Mesenchymal stem cell (in vitro differentiated cells and primary cell): ENCODE data around the gene ATP5MG.
A peak's percentile ranks its signal among the peaks of the same experiment; 100 is the strongest.
"Not testable (repeated sequence)": the region's sequence is repeated elsewhere in the genome, so short reads cannot be mapped to it uniquely, and the experiment has no call there.

ENCODE experiments used
- DNase-seq: peaks from one replicate; pipeline ENCODE4 v3.0.0-alpha.2; 2013
- H2AFZ ChIP-seq: one replicate; pipeline ENCODE4 v1.6.1; 2013; ENCODE audit warnings: low read depth, mild to moderate bottlenecking, control low read depth, inconsistent platforms, low read length, moderate library complexity
- H2AK5ac ChIP-seq: 2 replicates; pipeline ENCODE4 v1.6.1; 2013; ENCODE audit warnings: low read length, moderate library complexity, mild to moderate bottlenecking, inconsistent platforms; ENCODE audit not compliant: severe bottlenecking
- H2BK120ac ChIP-seq: one replicate; pipeline ENCODE4 v1.6.1; 2013; ENCODE audit warnings: low read depth, mild to moderate bottlenecking, inconsistent platforms, low read length, moderate library complexity
- H2BK12ac ChIP-seq, 2 experiments: one replicate each; pipeline ENCODE4 v1.6.1; 2013; ENCODE audit warnings: inconsistent platforms in 2 of 2, low read length in 2 of 2, mild to moderate bottlenecking in 2 of 2, moderate library complexity in 2 of 2, control low read depth in 1 of 2
- H2BK15ac ChIP-seq: one replicate; pipeline ENCODE4 v1.6.1; 2013; ENCODE audit warnings: mild to moderate bottlenecking, low read depth, inconsistent platforms; ENCODE audit not compliant: poor library complexity, severe bottlenecking
- H2BK5ac ChIP-seq: 2 replicates; pipeline ENCODE4 v1.6.1; 2013; ENCODE audit warnings: low read depth, mild to moderate bottlenecking, low read length, control low read depth, inconsistent platforms; ENCODE audit not compliant: poor library complexity, severe bottlenecking
- H3K14ac ChIP-seq, 2 experiments: one replicate each; pipeline ENCODE4 v1.6.1; 2013; ENCODE audit warnings: inconsistent platforms in 2 of 2, low read length in 2 of 2, control low read depth in 1 of 2, mild to moderate bottlenecking in 1 of 2, moderate library complexity in 1 of 2
- H3K18ac ChIP-seq, 2 experiments: one replicate each; pipeline ENCODE4 v1.6.1; 2013; ENCODE audit warnings: inconsistent platforms in 2 of 2, low read length in 2 of 2, control low read depth in 1 of 2, low read depth in 1 of 2, mild to moderate bottlenecking in 1 of 2
- H3K23ac ChIP-seq, 2 experiments: one replicate each; pipeline ENCODE4 v1.6.1; 2013; ENCODE audit warnings: inconsistent platforms in 2 of 2, low read length in 2 of 2, mild to moderate bottlenecking in 2 of 2, moderate library complexity in 2 of 2, control low read depth in 1 of 2
- H3K27ac ChIP-seq: 2 replicates; pipeline ENCODE4 v1.5.1; 2013; ENCODE audit warnings: mild to moderate bottlenecking, moderate library complexity, low read length, control low read depth, inconsistent platforms; ENCODE audit not compliant: poor library complexity, severe bottlenecking
- H3K27me3 ChIP-seq, 2 experiments: 2 replicates each; pipeline versions ENCODE4 v1.6.1 to v1.7.0; 2013; ENCODE audit warnings: low read length in 2 of 2, mild to moderate bottlenecking in 2 of 2, moderate library complexity in 2 of 2, control low read depth in 1 of 2, inconsistent platforms in 1 of 2; ENCODE audit not compliant: control insufficient read depth in 1 of 2, insufficient read depth in 1 of 2
- H3K36me3 ChIP-seq, 2 experiments: 2 replicates each; pipeline versions ENCODE4 v1.6.1 to v1.7.0; 2013; ENCODE audit warnings: low read length in 2 of 2, control low read depth in 1 of 2, inconsistent platforms in 1 of 2, low read depth in 1 of 2, mild to moderate bottlenecking in 1 of 2; ENCODE audit not compliant: insufficient read depth in 2 of 2, control insufficient read depth in 1 of 2
- H3K4ac ChIP-seq, 2 experiments: one replicate each; pipeline ENCODE4 v1.6.1; 2013; ENCODE audit warnings: inconsistent platforms in 2 of 2, low read length in 2 of 2, mild to moderate bottlenecking in 2 of 2, moderate library complexity in 2 of 2, control low read depth in 1 of 2, low read depth in 1 of 2
- H3K4me1 ChIP-seq: 2 replicates; pipeline ENCODE4 v1.6.1; 2013; ENCODE audit warnings: low read depth, low read length, control low read depth; ENCODE audit not compliant: control insufficient read depth, insufficient read depth
- H3K4me2 ChIP-seq: 2 replicates; pipeline ENCODE4 v1.6.1; 2013; ENCODE audit warnings: low read length, mild to moderate bottlenecking, inconsistent platforms; ENCODE audit not compliant: poor library complexity, severe bottlenecking
- H3K4me3 ChIP-seq, 2 experiments: 2 replicates each; pipeline versions ENCODE4 v1.5.1 to v1.7.0; 2013; ENCODE audit warnings: low read length in 2 of 2, mild to moderate bottlenecking in 2 of 2, control low read depth in 1 of 2, low read depth in 1 of 2; ENCODE audit not compliant: insufficient read depth in 1 of 2
- H3K79me1 ChIP-seq: replicated peaks from 2 replicates; pipeline ENCODE4 v1.6.1; 2013; ENCODE audit warnings: mild to moderate bottlenecking, control low read depth, low read length, inconsistent platforms; ENCODE audit not compliant: poor library complexity, severe bottlenecking
- H3K9ac ChIP-seq: 2 replicates; pipeline ENCODE4 v1.7.0; 2013; ENCODE audit warnings: mild to moderate bottlenecking, low read length, moderate library complexity
- H3K9me3 ChIP-seq: 2 replicates; pipeline ENCODE4 v1.7.0; 2013; ENCODE audit warnings: mild to moderate bottlenecking, low read length; ENCODE audit not compliant: control insufficient read depth
- H4K8ac ChIP-seq: one replicate; pipeline ENCODE4 v1.6.1; 2013; ENCODE audit warnings: inconsistent platforms, mild to moderate bottlenecking, low read length, moderate library complexity
- H4K91ac ChIP-seq: one replicate; pipeline ENCODE4 v1.6.1; 2013; ENCODE audit warnings: mild to moderate bottlenecking, low read length, inconsistent platforms
- WGBS: methylation state at CpG from one replicate; pipeline ENCODE4 v1.1.7; 2013; ENCODE audit warnings: mixed read lengths; 5-methylcytosine and 5-hydroxymethylcytosine counted together

ATP5MG gene

GRCh38 chr11:118412921-118413320, 11.5 kb downstream of the ATP5MG start:
- Histone ChIP-seq H3K79me1 (peaks cover 4% of the 10 kb centered on the region), H3K36me3 (peaks cover under 1 to 30% of the 10 kb centered on the region in 2 experiments), H3K27me3 (no peaks in the 10 kb centered on the region), H3K4me2 (no peak overlapping the region), H4K8ac (no peak overlapping the region), H3K9ac (no peak overlapping the region), H2AFZ (no peak overlapping the region), H3K4ac (no peak overlapping the region), H2BK15ac (no peak overlapping the region), H3K27ac (no peak overlapping the region), H2BK120ac (no peak overlapping the region), H3K4me1 (peaks cover 2% of the 10 kb centered on the region), H2BK12ac (no peak overlapping the region), H3K4me3 (no peak overlapping the region), H3K23ac (no peak overlapping the region), H3K18ac (no peak overlapping the region), H4K91ac (no peak overlapping the region), H3K14ac (no peak overlapping the region), H3K9me3 (no peaks in the 10 kb centered on the region), H2BK5ac (no peak overlapping the region), H2AK5ac (no peak overlapping the region)
- WGBS = 44% methylated on average over 1 of the region's 1 CpG
- no peak for DNase-seq

GRCh38 chr11:118415062-118415738, 13.8 kb downstream of the ATP5MG start:
- Histone ChIP-seq H3K18ac (no peak overlapping the region), H3K9me3 (no peaks in the 10 kb centered on the region), H2BK120ac (no peak overlapping the region), H2BK5ac (no peak overlapping the region), H3K27me3 (no peaks in the 10 kb centered on the region), H2AFZ (no peak overlapping the region), H3K14ac (no peak overlapping the region), H2BK12ac (no peak overlapping the region), H3K9ac (peak overlapping the region; percentile 65), H3K23ac (no peak overlapping the region), H3K4me1 (peaks cover 8% of the 10 kb centered on the region), H4K8ac (no peak overlapping the region), H2AK5ac (no peak overlapping the region), H3K4me3 (no peak overlapping the region), H3K4me2 (no peak overlapping the region), H3K27ac (peak overlapping the region; percentile 57), H3K79me1 (peaks cover 7% of the 10 kb centered on the region), H3K4ac (no peak overlapping the region), H3K36me3 (peaks cover 0 to 10% of the 10 kb centered on the region in 2 experiments), H2BK15ac (no peak overlapping the region), H4K91ac (no peak overlapping the region)
- WGBS = 74% methylated on average over 8 of the region's 8 CpGs
- peak; percentile 12 for DNase-seq

DNA sequence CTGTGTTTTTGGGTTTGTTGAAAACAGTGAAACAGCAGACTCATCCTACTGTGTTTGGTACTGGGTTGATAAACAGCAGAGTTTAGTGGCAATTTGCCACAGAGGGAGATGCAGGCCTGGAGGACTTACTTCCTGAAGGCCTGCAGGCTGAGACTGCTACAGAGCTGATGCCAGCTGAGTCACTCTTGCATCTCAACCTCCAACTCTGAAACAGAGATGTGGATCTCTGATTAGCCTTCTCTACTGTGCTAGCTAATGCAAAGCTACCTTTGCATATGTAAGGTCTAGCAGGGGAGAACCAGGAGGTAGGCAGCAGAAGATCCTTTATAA, 14.3 kb downstream of the ATP5MG start:
- no peaks in the 10 kb centered on the region for H3K9me3 ChIP-seq
- H2BK15ac ChIP-seq = no peak overlapping the region
- no peaks in the 10 kb centered on the region for H3K27me3 ChIP-seq
- H3K18ac ChIP-seq = no peak overlapping the region
- peaks cover 0 to 10% of the 10 kb centered on the region in 2 experiments for H3K36me3 ChIP-seq
- H3K23ac ChIP-seq = no peak overlapping the region
- DNase-seq = peak; percentile 95
- H3K4me2 ChIP-seq = no peak overlapping the region
- H2BK5ac ChIP-seq = no peak overlapping the region
- no peak overlapping the region for H2AFZ ChIP-seq
- no peak overlapping the region for H4K8ac ChIP-seq
- H2AK5ac ChIP-seq = no peak overlapping the region
- H3K4me1 ChIP-seq = peaks cover 8% of the 10 kb centered on the region
- peak overlapping the region; percentile 65 for H3K9ac ChIP-seq
- no peak overlapping the region for H2BK120ac ChIP-seq
- H2BK12ac ChIP-seq = no peak overlapping the region
- no peak overlapping the region for H4K91ac ChIP-seq
- no peak overlapping the region for H3K4me3 ChIP-seq
- H3K4ac ChIP-seq = no peak overlapping the region
- H3K27ac ChIP-seq = peak overlapping the region; percentile 57
- H3K14ac ChIP-seq = no peak overlapping the region
- peaks cover 7% of the 10 kb centered on the region for H3K79me1 ChIP-seq

DNA sequence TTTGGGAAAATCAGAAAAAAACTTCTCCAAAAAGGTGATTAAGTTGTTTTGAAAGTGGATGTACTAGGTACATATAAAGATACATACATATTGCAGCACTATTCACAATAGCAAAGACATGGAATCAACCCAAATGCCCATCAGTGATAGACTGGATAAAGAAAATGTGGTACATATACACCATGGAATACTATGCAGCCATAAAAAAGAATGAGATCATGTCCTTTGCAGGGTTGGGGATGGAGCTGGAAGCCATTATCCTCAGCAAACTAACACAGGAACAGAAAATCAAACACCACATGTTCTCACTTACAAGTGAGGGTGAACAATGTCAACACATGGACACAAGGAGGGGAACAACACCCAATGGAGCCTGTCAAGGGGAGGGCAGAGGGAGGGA, 15.5 kb downstream of the ATP5MG start:
- not testable (repeated sequence) for H2BK15ac ChIP-seq, H2AK5ac ChIP-seq, H3K4ac ChIP-seq, H2BK12ac ChIP-seq, H2BK5ac ChIP-seq, H3K27ac ChIP-seq, H3K18ac ChIP-seq, H3K36me3 ChIP-seq, H3K4me3 ChIP-seq, H4K8ac ChIP-seq, H3K23ac ChIP-seq, H4K91ac ChIP-seq, H3K14ac ChIP-seq, H3K9me3 ChIP-seq, H3K4me1 ChIP-seq, H2AFZ ChIP-seq, H3K79me1 ChIP-seq, DNase-seq, H3K9ac ChIP-seq, H2BK120ac ChIP-seq, H3K27me3 ChIP-seq, H3K4me2 ChIP-seq
